HG03521 (cell line): ENCODE measurements around the gene SMDT1.
A peak's percentile ranks its signal among the peaks of the same experiment; 100 is the strongest.

Source experiments
- ATAC-seq: cut with Tn5 transposase; IDR thresholded peaks from one replicate; pipeline ENCODE4 v1.9.1; 2021; ENCODE audit warnings: mild to moderate bottlenecking, moderate library complexity; ENCODE audit not compliant: unreplicated experiment

The SMDT1 gene, protein sequence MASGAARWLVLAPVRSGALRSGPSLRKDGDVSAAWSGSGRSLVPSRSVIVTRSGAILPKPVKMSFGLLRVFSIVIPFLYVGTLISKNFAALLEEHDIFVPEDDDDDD

GRCh38 chr22:42079319-42080251 lies at the start of gene SMDT1:
TSS of gene SMDT1 (plus strand) at chr22:42079700. CDS start at chr22:42079769, 69 bp downstream.
- peak; percentile 82 for ATAC-seq

DNA sequence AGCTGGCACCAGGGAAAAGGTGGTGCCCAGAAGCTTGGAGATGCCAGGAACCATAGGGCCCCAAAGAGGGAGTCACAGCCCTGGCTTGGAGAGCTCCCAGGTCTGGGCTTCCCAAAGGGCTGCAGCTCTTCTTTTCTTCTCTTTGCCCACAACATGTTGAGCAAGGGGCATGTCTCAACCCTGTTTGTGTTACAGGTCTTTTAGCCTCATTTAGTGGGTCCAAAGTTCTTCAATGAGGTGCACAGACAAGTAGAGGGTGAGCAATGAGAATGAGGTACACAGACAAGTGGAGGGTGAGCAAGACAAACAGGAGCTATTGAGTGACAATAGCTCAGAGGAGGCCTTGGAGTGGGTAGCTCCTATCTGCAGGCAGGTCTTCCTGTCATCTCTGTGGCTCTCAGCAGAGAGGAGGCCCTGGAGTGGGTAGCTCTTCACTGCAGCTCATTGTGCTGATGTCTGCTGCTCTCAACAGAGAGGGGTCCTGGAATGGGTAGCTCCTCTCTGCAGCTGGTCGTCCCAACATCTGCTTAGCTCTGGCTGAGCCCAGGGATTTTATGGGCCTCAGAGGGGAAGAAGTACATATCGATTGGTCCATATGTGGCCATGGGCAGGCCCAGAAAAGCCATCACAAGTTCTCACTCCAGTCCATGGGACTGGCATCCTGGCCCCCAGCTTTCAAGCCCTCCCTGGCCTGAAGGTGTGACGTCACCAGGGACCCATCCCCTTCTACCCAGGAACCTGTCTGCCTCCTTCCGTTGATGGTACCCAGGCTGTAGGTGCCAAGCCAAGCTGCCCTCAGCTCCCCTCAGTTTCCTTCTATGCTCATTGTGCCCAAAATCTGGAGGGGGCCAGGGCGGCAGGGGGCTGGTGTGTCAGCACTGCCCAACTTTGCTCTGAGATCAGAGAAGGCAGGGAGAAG lies 46.0 kb upstream of the SMDT1 start:
- ATAC-seq = no peak

- no peak for ATAC-seq
These were observed 44.2 kb upstream of the SMDT1 start for GRCh38 chr22:42035256-42035655.

DNA sequence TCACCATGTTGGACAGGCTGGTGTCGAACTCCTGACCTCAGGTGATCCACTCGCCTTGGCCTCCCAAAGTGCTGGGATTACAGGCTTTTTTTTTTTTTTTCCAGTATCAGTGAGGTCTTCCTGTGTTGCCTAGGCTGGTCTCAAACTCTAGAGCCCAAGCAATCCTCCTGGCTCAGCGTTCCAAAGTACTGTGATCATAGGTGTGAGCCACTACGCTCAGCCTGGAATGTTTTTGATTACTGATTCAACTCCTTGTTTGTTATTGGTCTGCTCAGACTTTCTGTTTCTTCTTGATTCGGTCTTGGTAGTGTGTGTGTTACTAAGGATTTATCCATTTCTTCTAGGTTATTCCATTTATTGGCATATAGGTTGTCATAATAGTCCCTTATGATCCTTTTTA lies 40.2 kb upstream of the SMDT1 start:
- no peak for ATAC-seq

DNA sequence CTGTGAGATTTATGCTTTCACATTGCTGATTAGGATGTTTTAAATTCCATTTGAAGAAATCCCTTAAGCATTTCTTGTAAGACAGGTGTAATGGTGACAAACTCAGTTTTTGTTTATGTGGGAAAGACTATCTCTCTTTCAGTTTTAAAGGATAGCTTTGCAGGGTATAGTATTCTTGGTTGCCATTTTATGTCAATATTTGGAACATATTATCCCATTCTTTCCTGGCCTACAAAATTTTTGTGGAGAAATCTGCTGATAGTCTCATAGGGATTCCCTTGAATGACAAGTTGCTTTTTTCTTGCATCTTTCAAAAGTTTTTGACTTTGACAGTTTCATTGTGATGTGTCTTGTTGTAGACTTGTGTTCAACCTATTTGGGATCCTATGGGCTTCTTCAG lies 37.7 kb upstream of the SMDT1 start:
- no peak for ATAC-seq

GRCh38 chr22:42050641-42051180 lies 28.8 kb upstream of the SMDT1 start:
- ATAC-seq = no peak

DNA sequence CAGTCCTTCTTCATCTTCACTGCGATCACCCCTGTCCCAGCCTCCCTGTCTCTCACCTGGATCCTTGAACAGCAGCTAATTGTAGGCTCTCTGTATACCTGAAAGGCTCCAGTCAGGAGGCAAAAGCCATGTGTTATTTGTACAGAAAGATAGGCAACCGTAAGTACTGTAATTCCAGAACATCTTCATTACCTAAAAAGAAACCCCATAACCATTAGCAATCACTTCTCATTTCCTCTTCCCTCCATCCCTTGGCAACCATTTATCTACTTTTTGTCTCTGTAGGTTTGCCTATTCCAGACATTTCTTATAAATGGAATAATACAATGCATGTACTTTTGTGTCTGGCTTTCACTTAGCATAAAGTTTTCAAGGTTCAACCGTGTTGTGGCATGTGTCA lies 26.7 kb upstream of the SMDT1 start:
- no peak for ATAC-seq

DNA sequence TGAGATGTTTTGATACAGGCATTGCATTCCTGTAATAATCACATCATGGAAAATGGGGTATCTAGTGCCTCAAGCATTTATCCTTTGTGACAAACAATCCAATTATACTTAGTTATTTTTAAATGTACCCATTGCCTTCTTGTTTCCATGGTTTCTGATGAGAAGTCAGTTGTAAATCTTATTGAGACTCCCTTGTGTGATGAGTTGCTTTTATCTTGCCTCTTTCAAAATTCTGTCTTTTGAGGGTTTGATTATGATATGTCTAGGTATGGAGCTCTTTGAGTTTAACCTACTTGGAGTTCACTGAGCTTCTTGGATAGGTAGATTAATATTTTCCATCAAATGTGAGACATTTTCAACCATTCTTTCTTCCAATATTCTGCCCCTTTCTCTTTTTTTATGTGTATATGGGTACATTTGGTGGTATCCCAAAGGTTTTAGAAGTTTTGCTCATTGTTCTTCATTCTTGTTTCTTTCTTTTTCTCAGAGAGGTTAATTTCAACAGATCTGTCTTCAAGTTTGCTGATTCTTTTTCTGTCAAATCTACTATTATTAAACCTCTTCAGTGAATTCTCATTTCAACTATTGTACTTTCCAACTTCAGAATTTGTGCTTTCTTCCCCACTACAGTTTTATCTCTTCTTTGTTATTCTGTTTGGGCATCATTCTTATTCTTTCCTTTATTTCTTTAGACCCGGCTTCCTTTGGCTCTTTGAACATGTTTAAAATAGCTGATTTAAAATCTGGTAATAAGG lies 22.6 kb upstream of the SMDT1 start:
- ATAC-seq = no peak

GRCh38 chr22:42060489-42060888 lies 19.0 kb upstream of the SMDT1 start:
- no peak for ATAC-seq

GRCh38 chr22:42061041-42061440 lies 18.5 kb upstream of the SMDT1 start:
- ATAC-seq = no peak

- ATAC-seq = no peak
These were observed 16.9 kb upstream of the SMDT1 start for GRCh38 chr22:42062506-42063170.

- ATAC-seq = no peak
These were observed 14.9 kb upstream of the SMDT1 start for GRCh38 chr22:42064629-42065028.

- no peak for ATAC-seq
These were observed 13.9 kb upstream of the SMDT1 start for GRCh38 chr22:42065438-42066125.

- ATAC-seq = no peak
These were observed 13.3 kb upstream of the SMDT1 start for GRCh38 chr22:42066126-42066761.

- ATAC-seq = no peak
These were observed 12.6 kb upstream of the SMDT1 start for GRCh38 chr22:42066937-42067336.

DNA sequence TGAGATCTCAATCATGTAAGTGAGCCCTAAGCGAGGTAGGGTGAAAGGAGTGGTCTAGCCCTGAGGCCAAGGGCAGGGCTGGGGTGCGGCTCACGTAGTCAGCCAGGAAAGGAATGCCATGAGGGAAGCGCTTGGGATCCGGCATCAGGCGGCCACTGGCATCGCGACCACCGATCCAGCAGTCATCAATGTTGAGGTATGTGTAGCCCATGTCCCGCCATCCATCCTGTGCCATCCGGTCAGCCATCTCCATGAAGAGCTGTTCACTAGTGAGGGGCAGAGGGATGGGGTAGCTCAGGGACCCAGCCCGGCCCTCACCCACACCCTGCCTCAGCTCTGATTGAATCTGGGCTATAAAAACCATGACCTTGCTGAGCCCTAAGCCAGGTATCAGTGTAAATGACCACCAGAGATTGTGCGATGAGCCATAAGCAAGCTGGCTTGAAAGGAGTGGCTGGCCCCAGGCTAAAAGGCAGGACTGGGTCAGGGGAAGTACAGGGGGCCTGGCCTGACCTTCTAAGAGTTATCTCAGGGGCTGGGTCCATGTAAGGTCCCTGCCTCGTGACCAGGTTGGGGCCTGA lies 11.7 kb upstream of the SMDT1 start:
- ATAC-seq = no peak

GRCh38 chr22:42068291-42068690 lies 11.2 kb upstream of the SMDT1 start:
- no peak for ATAC-seq

DNA sequence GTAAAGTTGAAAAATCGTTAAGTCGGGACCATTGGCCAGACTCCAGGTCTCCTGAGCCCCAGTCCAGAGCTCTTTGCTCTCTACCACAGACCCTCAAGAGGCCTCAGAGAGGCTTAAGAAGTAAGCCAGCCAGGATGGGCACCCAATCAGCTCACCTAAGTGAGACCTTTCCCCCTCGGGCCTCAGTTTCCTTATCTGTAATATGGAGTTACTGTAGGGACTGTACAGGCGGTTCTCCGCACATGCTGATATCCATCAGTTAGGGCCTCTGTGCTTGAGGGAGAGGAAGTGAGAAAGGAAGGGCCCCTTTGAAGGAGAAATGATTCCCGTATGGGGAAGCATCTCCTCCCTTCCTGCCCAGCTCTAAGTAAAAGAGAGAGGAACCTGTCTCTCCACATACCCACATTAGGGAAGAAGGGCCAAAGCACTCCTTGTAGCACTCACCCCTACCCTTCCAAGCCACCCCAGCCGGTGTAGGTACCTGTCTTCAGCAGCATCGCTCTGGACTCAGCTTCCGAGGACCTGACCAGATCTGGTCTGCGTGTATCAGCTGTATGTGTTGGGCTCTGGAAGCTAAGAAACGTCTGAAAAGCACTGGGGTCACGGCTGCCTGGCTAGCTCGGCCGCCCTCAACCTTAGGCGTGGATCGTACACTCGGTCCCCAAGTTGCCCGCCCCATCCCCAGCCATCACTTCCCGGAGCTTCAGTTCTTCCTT lies 9.5 kb upstream of the SMDT1 start:
- ATAC-seq = no peak
